GM12801 (cell line): ENCODE data around the gene METAP1D.

Experiments
- CTCF ChIP-seq: IDR thresholded peaks from one replicate; pipeline ENCODE4 v1.5.1; 2011; ENCODE audit warnings: control low read depth; ENCODE audit not compliant: insufficient read length; ENCODE audit errors: extremely low read depth

METAP1D gene

GRCh38 chr2:172092716-172093415 lies 93.1 kb downstream of the METAP1D start:
- no peak for TF ChIP-seq CTCF

DNA sequence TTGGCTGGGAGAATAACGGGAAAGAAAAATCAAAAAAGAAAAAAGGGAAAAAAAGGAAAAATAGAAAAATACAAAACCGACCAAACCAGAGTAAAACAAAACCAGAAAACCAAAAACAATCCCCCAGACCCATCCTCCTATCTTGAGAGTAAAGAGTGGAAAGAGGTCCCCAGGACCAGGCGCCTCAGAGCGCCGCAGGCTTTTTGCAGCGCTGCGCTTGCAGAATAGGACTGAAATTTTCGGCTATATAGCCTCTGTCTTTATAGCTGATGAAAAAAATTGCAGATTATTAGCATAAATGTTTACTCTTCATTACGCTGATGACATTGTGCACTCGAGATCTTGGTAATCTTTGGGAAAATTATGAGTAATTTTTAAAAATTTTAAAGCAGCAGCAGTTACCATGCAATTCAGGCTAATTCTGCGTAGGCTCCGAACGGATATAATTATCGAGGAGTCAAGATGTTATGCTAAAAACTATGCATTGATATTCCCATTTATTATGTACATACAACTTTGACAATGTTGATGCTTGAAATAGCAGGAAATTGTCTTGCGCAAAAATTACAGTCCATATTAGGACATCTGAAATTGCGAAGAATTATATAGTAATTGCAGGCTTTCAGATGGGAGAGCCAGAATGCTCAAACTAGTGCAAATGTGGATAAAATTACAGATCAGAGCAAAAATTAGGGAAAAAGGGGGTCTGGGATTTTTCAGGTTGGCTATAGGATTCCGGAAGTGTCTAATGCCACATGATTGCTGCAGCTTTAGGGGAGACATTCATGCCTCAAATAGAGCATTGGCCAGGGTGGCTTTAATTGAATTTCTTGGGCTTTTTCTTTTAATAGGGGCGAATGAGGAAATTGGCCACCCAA lies 93.9 kb downstream of the METAP1D start:
- TF ChIP-seq CTCF = no peak

- no peak for TF ChIP-seq CTCF
These were observed 94.8 kb downstream of the METAP1D start for GRCh38 chr2:172094294-172095145.

GRCh38 chr2:172095146-172095904 lies 95.6 kb downstream of the METAP1D start:
- no peak for TF ChIP-seq CTCF

- TF ChIP-seq CTCF = no peak
These were observed 96.3 kb downstream of the METAP1D start for GRCh38 chr2:172095905-172096625.

DNA sequence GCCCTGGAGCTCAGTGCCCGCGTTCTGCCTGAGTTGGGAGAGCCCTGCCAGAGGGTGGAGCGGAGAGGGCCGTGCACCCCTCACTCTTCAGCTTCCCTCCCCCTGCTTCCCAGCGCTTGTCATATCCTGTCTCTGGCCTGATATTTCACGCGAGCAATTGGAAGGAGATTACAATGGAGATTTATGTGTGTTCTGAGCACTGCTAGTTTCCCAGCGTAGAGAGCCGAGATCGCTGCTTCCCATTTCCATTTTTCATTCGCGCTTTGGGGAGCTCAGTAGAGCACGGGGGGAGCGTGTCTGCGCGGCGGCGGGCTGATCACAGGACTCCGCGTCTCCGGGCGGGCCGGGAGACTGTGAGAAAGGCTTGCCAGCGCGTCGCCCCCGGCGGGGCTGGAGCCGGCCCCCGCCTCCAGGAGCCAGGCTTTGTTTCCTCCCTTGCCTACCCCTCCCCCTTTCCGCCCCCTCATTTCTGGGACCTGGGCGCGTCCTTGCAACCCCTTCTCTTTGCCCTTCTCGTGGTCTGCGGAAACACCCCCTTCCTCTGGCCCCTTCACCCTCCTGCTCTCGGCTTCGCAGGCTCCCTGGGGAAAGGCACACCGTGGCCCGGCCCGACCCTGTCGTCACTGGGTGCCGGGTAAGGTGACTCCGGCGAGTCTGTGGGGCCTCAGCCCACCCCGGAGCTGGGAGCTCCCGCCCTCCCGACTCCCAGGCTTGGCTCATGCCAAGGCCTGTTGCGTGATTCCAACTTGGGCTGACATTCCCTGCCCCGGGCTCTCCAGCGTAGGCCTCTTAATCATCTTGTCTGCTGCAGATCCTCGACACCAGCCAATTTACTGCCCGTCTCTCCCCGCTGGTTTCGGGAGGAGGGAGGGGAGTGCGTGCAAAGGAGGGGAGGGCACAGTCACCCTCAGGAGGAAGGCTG lies 97.1 kb downstream of the METAP1D start:
- no peak for TF ChIP-seq CTCF
